HepG2 (cell line): Measurements from ENCODE around the gene TAF11L14. TPM values are rescaled to one million over a fixed set of nuclear protein-coding genes. Genes with fewer than 3 reads are reported as not detected.

ENCODE experiments used
- ATAC-seq: fragments of 200-7000 bp; cut with Tn5 transposase; 3 replicates; pipeline ENCODE4 v1.9.1; 2020; ENCODE audit warnings: mild to moderate bottlenecking, moderate library complexity
- BruUV-seq: library from RNA; stranded (reverse); fragments of 400-500 nt; replicated peaks from 2 replicates; lab custom pipeline; 2021; lab: Mats Ljungman, UMichigan
- CTCF ChIA-PET: fragments of 300-600 bp; formaldehyde crosslinking; extraction: SDS; loops from one replicate; lab custom pipeline; 2021; ENCODE audit warnings: low total read pairs, inconsistent platforms, low intra/inter-chr PET ratio; lab: Yijun Ruan, JAX
- POLR2A ChIA-PET: fragments of 350-600 bp; sonication (Branson Sonifier 250); formaldehyde crosslinking; loops from one replicate; lab custom pipeline; 2020; ENCODE audit warnings: antibody characterized with exemption, inconsistent platforms; lab: Yijun Ruan, JAX
- DNase-seq: peaks from one replicate; pipeline ENCODE4 v3.0.0-alpha.2; 2015; ENCODE audit warnings: low spot score
- FAIRE-seq: peaks from 3 replicates; lab custom pipeline; 2011; peaks lifted over from hg19 to GRCh38; lab: Jason Lieb, UNC
- H2AFZ ChIP-seq: one replicate; pipeline ENCODE4 v1.6.1; 2011; ENCODE audit warnings: low read length, inconsistent platforms
- H3K27ac ChIP-seq: fragments of 300-600 bp; 3 replicates; pipeline ENCODE4 v1.8.0; 2011; ENCODE audit warnings: mixed run types, mild to moderate bottlenecking, mixed read lengths, low read length, inconsistent platforms; ENCODE audit not compliant: insufficient read depth; ENCODE audit errors: extremely low read length
- H3K27me3 ChIP-seq, 2 experiments: fragments of 200-600 bp in 1 of 2; 2 replicates in 1 of 2; 3 replicates in 1 of 2; pipeline versions ENCODE4 v1.6.0 to v1.8.0; 2011; ENCODE audit warnings: low read length in 2 of 2, mild to moderate bottlenecking in 2 of 2, moderate library complexity in 2 of 2, inconsistent platforms in 1 of 2; ENCODE audit not compliant: insufficient read depth in 2 of 2, control insufficient read depth in 1 of 2
- H3K36me3 ChIP-seq, 2 experiments: fragments of 200-600 bp in 1 of 2; replicated peaks in 1 of 2; 2 replicates in 1 of 2; 3 replicates in 1 of 2; pipeline versions ENCODE4 v1.5.1 to v1.8.0; 2011; ENCODE audit warnings: low read length in 2 of 2, inconsistent platforms in 1 of 2; ENCODE audit not compliant: insufficient read depth in 2 of 2, control insufficient read depth in 1 of 2
- H3K4me1 ChIP-seq: 2 replicates; pipeline ENCODE4 v1.5.1; 2012; ENCODE audit warnings: low read length, inconsistent platforms; ENCODE audit not compliant: insufficient read depth
- H3K4me2 ChIP-seq: 2 replicates; pipeline ENCODE4 v1.6.0; 2011; ENCODE audit warnings: low read depth, low read length, inconsistent platforms
- H3K4me3 ChIP-seq, 3 experiments: fragments of 200-600 bp in 1 of 3; sonication (generic), shearing (Covaris generic) in 1 of 3; replicated peaks in 1 of 3; 2 replicates each; pipeline ENCODE4 v1.5.1; 2011 to 2016; ENCODE audit warnings: low read length in 3 of 3, inconsistent platforms in 2 of 3, low read depth in 2 of 3, mild to moderate bottlenecking in 2 of 3, control low read depth in 1 of 3, mixed read lengths in 1 of 3; ENCODE audit not compliant: insufficient read depth in 1 of 3
- H3K79me2 ChIP-seq: one replicate; pipeline ENCODE4 v1.6.1; 2011; ENCODE audit warnings: low read length, inconsistent platforms; ENCODE audit not compliant: insufficient read depth
- H3K9ac ChIP-seq: 2 replicates; pipeline ENCODE4 v1.6.0; 2011; ENCODE audit warnings: mild to moderate bottlenecking, low read depth, low read length, inconsistent platforms; ENCODE audit not compliant: insufficient read depth
- H3K9me3 ChIP-seq: 2 replicates; pipeline ENCODE4 v1.5.1; 2012; ENCODE audit warnings: mild to moderate bottlenecking, low read length
- H4K20me1 ChIP-seq: 2 replicates; pipeline ENCODE4 v1.6.0; 2011; ENCODE audit warnings: inconsistent platforms, mild to moderate bottlenecking, low read length, moderate library complexity; ENCODE audit not compliant: insufficient read depth
- CENPBD1 ChIP-seq: sonication (generic); formaldehyde crosslinking; IDR thresholded peaks from 2 replicates; pipeline ENCODE4 v1.8.0; 2022; ENCODE audit warnings: missing genetic modification reagents, low read depth, mild to moderate bottlenecking, borderline replicate concordance
- FOXP1 ChIP-seq, 2 experiments: fragments of 450-650 bp in 1 of 2; IDR thresholded peaks; 2 replicates each; pipeline ENCODE4 v1.6.1; 2017 to 2018; ENCODE audit warnings: antibody characterized with exemption in 1 of 2
- KMT2A ChIP-seq: sonication (generic); formaldehyde crosslinking; IDR thresholded peaks from 2 replicates; pipeline ENCODE4 v1.4.0; 2020; ENCODE audit warnings: missing genetic modification reagents
- NFKBIZ ChIP-seq: IDR thresholded peaks from 2 replicates; pipeline ENCODE4 v1.6.1; 2018; ENCODE audit warnings: missing genetic modification reagents, missing compliant biosample characterization
- NR2F1 ChIP-seq, 2 experiments: fragments of 450-650 bp in 1 of 2; formaldehyde crosslinking in 1 of 2; IDR thresholded peaks; 2 replicates each; pipeline versions ENCODE4 v1.5.0 to v1.6.1; 2016 to 2020; ENCODE audit warnings: mild to moderate bottlenecking in 1 of 2, missing compliant biosample characterization in 1 of 2, missing genetic modification reagents in 1 of 2, moderate library complexity in 1 of 2
- RBM39 ChIP-seq: fragments of 200-400 bp; formaldehyde crosslinking; IDR thresholded peaks from one replicate; pipeline ENCODE4 v1.6.1; 2018; ENCODE audit warnings: antibody characterized with exemption, mild to moderate bottlenecking, low read depth, low read length; ENCODE audit not compliant: poor library complexity, severe bottlenecking
- THAP9 ChIP-seq: sonication (generic); formaldehyde crosslinking; IDR thresholded peaks from 2 replicates; pipeline ENCODE4; 2020; ENCODE audit warnings: missing genetic modification reagents, mild to moderate bottlenecking, borderline replicate concordance
- ZBED4 ChIP-seq: sonication (generic); formaldehyde crosslinking; IDR thresholded peaks from 2 replicates; pipeline ENCODE4 v1.4.0; 2020; ENCODE audit warnings: missing genetic modification reagents, borderline replicate concordance
- ZNF451 ChIP-seq: sonication (generic); formaldehyde crosslinking; IDR thresholded peaks from 2 replicates; pipeline ENCODE4 v1.5.0; 2020; ENCODE audit warnings: mild to moderate bottlenecking, missing genetic modification reagents
- ZNF619 ChIP-seq: sonication (generic); formaldehyde crosslinking; IDR thresholded peaks from 2 replicates; pipeline ENCODE4 v1.4.0; 2020; ENCODE audit warnings: mild to moderate bottlenecking, missing genetic modification reagents
- WGBS: methylation state at CpG from one replicate; pipeline ENCODE4 v1.1.6; 2017; ENCODE audit warnings: low lambda C conversion rate; 5-methylcytosine and 5-hydroxymethylcytosine counted together
- in situ Hi-C: cut with HindIII; loops from 2 replicates; pipeline ENCODE4 v1.10.0; 2017; ENCODE audit warnings: low pct_unique_long_range_greater_than_20kb; ENCODE audit not compliant: extremely low pct_ligation_motif_present
- intact Hi-C: fragments of 100-400 bp; cut with micrococcal nuclease; formaldehyde crosslinking; loops from one replicate; pipeline ENCODE4 v1.10.0; 2022; ENCODE audit not compliant: unreplicated experiment
- polyA plus RNA-seq, 8 experiments: library from polyadenylated mRNA; depleted of rRNA in 3 of 8; stranded (reverse) in 7 of 8; unstranded in 1 of 8; fragments of >200 nt; fragmentation: Illumina TruSeq in 4 of 8; extraction: Trizol in 4 of 8; gene quantifications; 2 replicates each; pipeline versions ENCODE4 v1.2.1 to v1.2.3, GENCODE V29; 2011 to 2016; ENCODE audit warnings: low read depth in 4 of 8, missing spikeins in 1 of 8, mixed read lengths in 1 of 8; ENCODE audit not compliant: insufficient read depth in 1 of 8
- total RNA-seq, 5 experiments: library from RNA; depleted of rRNA; stranded (reverse); fragments of >200 nt; fragmentation: Illumina TruSeq; extraction: Trizol; gene quantifications; 2 replicates each; pipeline ENCODE4 v1.2.3, GENCODE V29; 2016; ENCODE audit warnings: low read depth in 1 of 5

TAF11L14 gene
- total and polyA plus RNA-seq, 2 of the 13 experiments (the other 11 are each of a cell fraction or from before 2014, with no cell fraction given): not detected

GRCh38 chr5:17665836-17666235, 31.6 kb downstream of the TAF11L14 start:
- Histone ChIP-seq H3K4me3 (no peak overlapping the region), H4K20me1 (no peaks in the 10 kb centered on the region), H3K27me3 (no peaks in the 10 kb centered on the region; a peak in 1 of 5 replicates), H3K9me3 (peaks cover 36% of the 10 kb centered on the region), H3K27ac (no peak overlapping the region), H3K79me2 (no peaks in the 10 kb centered on the region), H3K36me3 (no peaks in the 10 kb centered on the region), H3K9ac (no peak overlapping the region), H3K4me1 (no peaks in the 10 kb centered on the region), H3K4me2 (no peak overlapping the region), H2AFZ (no peak overlapping the region)
- DNase-seq (no peak), FAIRE-seq (no peak), ATAC-seq (no peak)
- no peak for TF ChIP-seq ZNF619 (CRISPR knock-in tag)
- no peak for TF ChIP-seq CENPBD1 (CRISPR knock-in tag)
- no peak for TF ChIP-seq NR2F1 (CRISPR knock-in tag; IDR thresholded peaks at IDR 0.05)
- no peak for TF ChIP-seq FOXP1 (IDR thresholded peaks at IDR 0.05)
- no peak for TF ChIP-seq FOXP1 (CRISPR knock-in tag; IDR thresholded peaks at IDR 0.05)
- TF ChIP-seq ZBED4 (CRISPR knock-in tag): no peak
- no peak for TF ChIP-seq NFKBIZ (CRISPR knock-in tag)
- TF ChIP-seq KMT2A (CRISPR knock-in tag): no peak
- TF ChIP-seq ZNF451: no peak
- TF ChIP-seq RBM39: no peak
- TF ChIP-seq THAP9 (CRISPR knock-in tag): no peak
- BruUV-seq: no TSS peak
- POLR2A ChIA-PET: no interaction called here
- 20% methylated on average over 2 of the region's 2 CpGs for WGBS
- CTCF ChIA-PET: no interaction called here
- intact Hi-C loops (no loop called here), in situ Hi-C loops (no loop called here)
